Vagina (tissue), 2 donors: ENCODE data around the gene PSMD14.

ENCODE experiments used
- POLR2A ChIP-seq, 2 donors: fragments of 450-650 bp; IDR thresholded peaks; one replicate each; pipeline ENCODE4 v1.6.1; 2017; ENCODE audit warnings: antibody characterized with exemption in 2 of 2, mild to moderate bottlenecking in 2 of 2, moderate library complexity in 2 of 2
- TF ChIP-seq, protein P1 (sequence below), 3 experiments: fragments of 450-650 bp in 2 of 3; fragments of 200-600 bp in 1 of 3; sonication (generic) in 1 of 3; IDR thresholded peaks; one replicate each; pipeline ENCODE4 v1.5.1; 2017 to 2019; ENCODE audit warnings: antibody characterized with exemption in 3 of 3, mild to moderate bottlenecking in 2 of 3, moderate library complexity in 2 of 3

DNA sequence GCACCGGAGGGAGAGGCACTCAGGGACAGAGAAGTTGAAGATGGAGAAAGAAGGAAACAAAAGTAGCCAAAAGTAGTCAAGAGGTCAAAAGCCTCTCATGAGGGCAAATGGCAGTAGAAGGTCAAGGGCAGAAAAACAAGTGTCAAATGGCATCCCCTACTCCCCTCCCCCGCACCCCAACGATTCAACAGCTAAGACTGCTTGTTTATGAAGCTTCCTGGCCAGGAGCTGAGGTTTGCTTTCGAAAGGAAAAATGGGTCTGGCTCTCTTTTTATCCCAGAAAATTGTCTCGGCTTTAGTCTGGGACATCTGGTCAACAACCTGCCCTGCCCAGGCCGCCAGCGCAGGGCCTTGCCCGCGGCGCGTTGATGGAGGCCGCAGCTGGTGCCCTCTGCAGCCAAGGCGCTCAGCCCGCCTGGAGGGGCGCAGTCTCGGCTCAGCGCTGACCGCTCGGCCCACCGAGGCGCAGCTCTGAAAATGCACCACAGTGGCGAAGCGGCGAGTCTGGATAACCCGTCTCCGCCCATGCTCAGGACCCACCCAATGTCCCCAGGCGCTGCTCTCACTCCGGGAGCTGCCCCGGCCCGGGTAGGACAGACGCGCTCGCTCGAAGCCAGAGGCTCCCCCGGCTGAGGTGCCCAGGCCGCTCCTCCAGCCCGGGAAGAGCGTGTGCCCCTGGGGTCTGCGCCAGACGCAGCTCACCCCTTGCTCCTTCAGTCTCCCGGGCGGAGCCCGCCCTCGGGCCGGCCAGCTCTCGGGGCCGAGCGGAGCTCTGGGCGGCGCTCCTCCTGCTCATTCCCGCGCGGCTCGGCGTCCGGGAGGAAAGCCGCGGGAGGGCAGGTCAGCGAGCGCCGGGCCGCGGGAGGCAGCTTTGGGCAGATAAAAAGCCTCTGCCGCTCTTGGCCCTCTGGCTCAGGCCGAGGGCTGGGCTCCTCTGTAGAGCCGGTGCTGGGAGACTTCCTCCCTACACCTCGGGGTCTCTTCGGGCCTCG, 106.1 kb downstream of the PSMD14 start:
- TF ChIP-seq, protein P1, sequence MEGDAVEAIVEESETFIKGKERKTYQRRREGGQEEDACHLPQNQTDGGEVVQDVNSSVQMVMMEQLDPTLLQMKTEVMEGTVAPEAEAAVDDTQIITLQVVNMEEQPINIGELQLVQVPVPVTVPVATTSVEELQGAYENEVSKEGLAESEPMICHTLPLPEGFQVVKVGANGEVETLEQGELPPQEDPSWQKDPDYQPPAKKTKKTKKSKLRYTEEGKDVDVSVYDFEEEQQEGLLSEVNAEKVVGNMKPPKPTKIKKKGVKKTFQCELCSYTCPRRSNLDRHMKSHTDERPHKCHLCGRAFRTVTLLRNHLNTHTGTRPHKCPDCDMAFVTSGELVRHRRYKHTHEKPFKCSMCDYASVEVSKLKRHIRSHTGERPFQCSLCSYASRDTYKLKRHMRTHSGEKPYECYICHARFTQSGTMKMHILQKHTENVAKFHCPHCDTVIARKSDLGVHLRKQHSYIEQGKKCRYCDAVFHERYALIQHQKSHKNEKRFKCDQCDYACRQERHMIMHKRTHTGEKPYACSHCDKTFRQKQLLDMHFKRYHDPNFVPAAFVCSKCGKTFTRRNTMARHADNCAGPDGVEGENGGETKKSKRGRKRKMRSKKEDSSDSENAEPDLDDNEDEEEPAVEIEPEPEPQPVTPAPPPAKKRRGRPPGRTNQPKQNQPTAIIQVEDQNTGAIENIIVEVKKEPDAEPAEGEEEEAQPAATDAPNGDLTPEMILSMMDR (IDR thresholded peaks at IDR 0.05): no peak
- no peak for TF ChIP-seq POLR2A (IDR thresholded peaks at IDR 0.05)
